Hematopoietic multipotent progenitor cell treated with erythropoietin and hydrocortisone succinate and interleukin-3 and kit ligand, for 4 days (in vitro differentiated cells): ENCODE results near the gene SPDYE4.

ENCODE experiments used
- DNase-seq: peaks from one replicate; pipeline ENCODE4 v3.0.0-alpha.2; 2015

SPDYE4 gene

DNA sequence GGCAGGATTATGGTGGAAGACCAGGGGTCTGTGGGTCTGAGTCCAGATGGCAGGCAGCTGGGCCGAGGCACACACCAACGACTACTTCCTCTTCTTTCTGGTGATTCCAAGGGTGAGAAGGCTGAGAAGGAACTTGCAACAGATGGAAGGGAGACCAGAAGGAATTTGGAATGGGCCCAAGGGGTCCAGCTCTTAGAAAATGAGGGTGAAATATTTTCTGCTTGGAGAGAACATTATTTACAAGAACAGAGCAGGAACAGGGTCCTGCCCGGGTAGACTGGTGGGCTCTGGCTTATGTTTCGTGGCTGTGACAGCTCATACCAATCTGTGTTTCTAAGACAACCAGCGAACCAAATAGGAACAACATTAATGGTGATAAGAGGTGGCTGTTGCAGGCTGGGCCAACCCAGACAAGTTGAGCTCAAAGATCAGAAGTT is 50.3 kb downstream of the SPDYE4 start:
- DNase-seq: peak; percentile 89

DNA sequence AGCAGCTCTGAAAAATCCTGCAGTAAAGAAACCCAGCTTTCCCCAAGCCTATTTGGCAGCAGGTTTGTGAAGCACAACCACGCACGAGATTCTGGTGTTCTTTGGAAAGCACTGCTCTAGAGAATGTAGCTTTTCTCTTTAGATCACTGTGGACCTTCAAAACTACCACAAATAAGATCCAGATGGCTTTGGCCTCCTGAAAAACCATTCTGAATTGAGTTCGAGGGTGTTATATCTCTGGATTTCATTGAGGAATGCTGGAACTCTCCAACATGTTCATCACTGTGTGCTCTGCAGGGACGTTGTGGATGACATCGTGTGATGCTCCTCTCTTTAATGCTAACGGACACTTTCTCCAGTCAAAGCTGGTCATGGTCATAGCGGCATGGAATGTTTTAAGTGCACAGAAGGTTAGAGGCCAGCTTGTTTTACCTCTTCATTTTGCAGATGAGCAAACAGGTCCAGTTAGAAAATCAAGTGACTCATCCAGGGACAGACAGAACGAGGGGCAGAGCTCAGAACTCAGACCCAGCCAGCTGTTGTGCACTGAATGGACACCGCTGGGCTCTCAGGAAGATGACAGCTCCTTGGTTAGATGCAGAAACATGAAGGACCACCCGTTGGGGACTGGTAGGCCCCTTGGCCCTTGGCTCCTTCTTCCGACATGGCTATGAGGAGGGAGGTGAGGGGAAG is 50.9 kb downstream of the SPDYE4 start:
- DNase-seq: no peak

DNA sequence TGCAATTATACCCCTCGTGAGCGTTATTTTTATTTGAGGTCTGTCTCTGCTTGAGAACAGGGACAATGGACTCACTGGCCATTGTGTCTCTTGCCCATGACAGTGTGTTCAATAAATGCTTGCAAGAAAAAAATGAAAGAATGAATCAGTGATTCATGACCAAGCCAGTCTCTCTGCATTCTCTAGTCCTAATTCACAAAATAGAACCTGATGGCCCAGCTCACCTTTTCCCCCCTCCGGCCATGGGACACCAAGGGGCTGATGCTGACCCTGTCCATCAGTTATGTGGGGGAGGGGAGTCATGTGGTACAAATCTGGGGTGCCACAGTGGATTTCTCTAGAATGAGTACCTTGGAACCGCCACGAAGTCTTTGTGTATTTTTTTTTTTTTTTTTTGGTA is 51.9 kb downstream of the SPDYE4 start:
- DNase-seq: no peak

DNA sequence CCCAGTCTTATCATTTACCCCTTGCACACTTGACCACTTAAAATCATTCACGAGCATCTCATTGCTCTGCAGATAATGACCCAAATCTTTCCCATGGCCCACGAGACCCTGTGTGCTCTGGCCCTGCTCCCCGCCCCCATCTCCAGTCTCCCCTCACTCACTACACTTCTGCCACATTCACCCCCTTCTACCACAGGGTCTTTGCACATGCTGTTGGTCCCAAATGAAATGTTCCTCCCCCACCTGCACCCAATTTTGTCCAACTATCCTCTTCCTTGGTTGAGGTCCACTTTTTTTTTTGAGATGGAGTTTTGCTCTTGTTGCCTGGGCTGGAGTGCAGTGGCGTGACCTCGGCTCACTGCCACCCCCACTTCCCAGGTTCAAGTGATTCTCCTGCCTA is 52.9 kb downstream of the SPDYE4 start:
- DNase-seq: no peak

DNA sequence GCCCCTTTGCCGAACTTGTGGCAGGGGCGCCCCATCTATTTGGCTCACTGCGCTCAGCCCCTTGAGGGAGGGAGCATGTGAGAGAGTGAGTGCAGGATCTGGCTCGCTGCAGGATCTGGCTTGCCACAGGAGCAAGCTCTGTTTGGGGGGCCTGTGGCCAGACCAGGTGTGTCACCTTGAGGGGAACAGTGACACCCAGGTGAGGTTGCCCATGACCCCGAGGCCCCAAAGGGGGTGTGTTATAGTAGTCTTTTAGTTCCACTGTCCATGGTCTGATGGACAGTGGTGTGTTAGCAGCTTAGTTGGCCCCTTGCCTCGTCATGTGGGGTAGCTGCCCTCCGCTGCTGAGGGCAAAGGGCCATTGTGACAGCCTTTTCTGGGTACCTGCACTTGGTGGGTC is 55.3 kb downstream of the SPDYE4 start:
- DNase-seq: no peak

DNA sequence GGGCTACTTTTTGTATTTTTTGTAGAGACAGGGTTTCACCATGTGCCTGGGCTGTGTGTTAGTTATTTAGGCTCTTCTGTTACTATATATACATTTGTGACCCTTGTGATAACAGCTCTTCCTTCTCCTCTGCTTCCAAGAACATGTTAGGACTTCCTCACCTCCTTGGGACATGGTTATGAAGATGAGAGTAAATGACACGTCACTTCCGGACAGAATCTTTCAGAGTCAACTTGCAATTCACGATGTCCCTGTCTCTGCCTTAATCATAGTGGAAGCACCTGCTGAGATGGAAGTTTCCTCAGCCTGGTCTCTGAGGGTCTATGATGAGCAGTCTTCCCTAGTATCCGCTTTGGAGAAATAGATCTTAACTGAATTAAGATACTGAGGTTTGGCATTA is 56.6 kb downstream of the SPDYE4 start:
- DNase-seq: no peak

DNA sequence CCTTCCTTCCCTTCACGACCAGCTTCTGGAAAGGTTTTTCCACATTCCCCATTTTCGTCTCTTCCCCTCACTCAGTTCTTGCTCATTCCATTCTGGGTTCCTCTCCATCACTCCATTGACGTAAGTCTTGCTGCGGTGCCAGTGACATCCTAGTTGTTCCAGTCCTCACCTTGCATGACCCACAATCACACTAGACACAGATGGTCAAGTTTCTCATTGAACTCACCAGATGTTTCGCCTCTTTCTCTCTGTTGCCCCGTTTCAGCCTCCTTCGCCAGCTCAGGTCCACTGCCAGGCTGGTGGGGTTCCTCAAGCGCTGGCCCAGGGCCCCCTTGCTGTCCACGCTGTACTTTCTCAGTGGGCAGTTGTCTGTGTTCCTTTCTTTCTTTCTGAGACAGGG is 57.1 kb downstream of the SPDYE4 start:
- no peak for DNase-seq
